ELF-1 (cell line): Measurements from ENCODE around the gene SUN2.
A peak's percentile ranks its signal among the peaks of the same experiment; 100 is the strongest.
"Not testable (repeated sequence)": the region's sequence is repeated elsewhere in the genome, so short reads cannot be mapped to it uniquely, and the experiment has no call there.

Experiments
- DNase-seq: peaks from one replicate; pipeline ENCODE4 v3.0.0-alpha.2; 2016; ENCODE audit warnings: low read depth, low spot score

Gene SUN2

GRCh38 chr22:38755911-38756532 lies at the start of gene SUN2:
Gene SUN2 (minus strand): TSS chr22:38755998. CDS start chr22:38752628, 3,370 bp downstream.
- DNase-seq = peak; percentile 80

- not testable (repeated sequence) for DNase-seq
These were observed 49.3 kb upstream of the SUN2 start for GRCh38 chr22:38805041-38805593.

- DNase-seq = peak; percentile 32
These were observed 46.9 kb upstream of the SUN2 start for GRCh38 chr22:38802671-38803121.

- no peak for DNase-seq
These were observed 43.6 kb upstream of the SUN2 start for GRCh38 chr22:38799265-38800002.

- DNase-seq = no peak
These were observed 42.7 kb upstream of the SUN2 start for GRCh38 chr22:38798496-38798895.

- DNase-seq = no peak
These were observed 40.6 kb upstream of the SUN2 start for GRCh38 chr22:38796262-38796957.

GRCh38 chr22:38795569-38795968 lies 39.8 kb upstream of the SUN2 start:
- no peak for DNase-seq

GRCh38 chr22:38793721-38794466 lies 38.1 kb upstream of the SUN2 start, which contains the start of gene DNAL4:
Gene DNAL4 (minus strand): TSS chr22:38794143. CDS start chr22:38782731, 11,412 bp downstream.
- peak; percentile 96 for DNase-seq

GRCh38 chr22:38793317-38793716 lies 37.5 kb upstream of the SUN2 start:
- no peak for DNase-seq

- DNase-seq = no peak
These were observed 37.0 kb upstream of the SUN2 start for GRCh38 chr22:38792833-38793232.

GRCh38 chr22:38789606-38790005 lies 33.8 kb upstream of the SUN2 start:
- DNase-seq = no peak

GRCh38 chr22:38788846-38789245 lies 33.0 kb upstream of the SUN2 start:
- DNase-seq = no peak

- DNase-seq = no peak
These were observed 32.4 kb upstream of the SUN2 start for GRCh38 chr22:38788021-38788816.

GRCh38 chr22:38786631-38787030 lies 30.8 kb upstream of the SUN2 start:
- DNase-seq = no peak

- DNase-seq = no peak
These were observed 29.1 kb upstream of the SUN2 start for GRCh38 chr22:38784856-38785255.

GRCh38 chr22:38784035-38784434 lies 28.2 kb upstream of the SUN2 start:
- no peak for DNase-seq

GRCh38 chr22:38783095-38783615 lies 27.4 kb upstream of the SUN2 start:
- no peak for DNase-seq

GRCh38 chr22:38782402-38783094 lies 26.8 kb upstream of the SUN2 start:
- DNase-seq = peak; percentile 18

- DNase-seq = no peak
These were observed 25.2 kb upstream of the SUN2 start for GRCh38 chr22:38781033-38781432.
